ENCODE results near the gene CPLX3. TPM values are rescaled to one million over a fixed set of nuclear protein-coding genes. Genes with fewer than 3 reads are reported as not detected.

The CPLX3 gene
- total and polyA plus RNA-seq, 8 donors: 0.14 TPM; not detected in 7

DNA sequence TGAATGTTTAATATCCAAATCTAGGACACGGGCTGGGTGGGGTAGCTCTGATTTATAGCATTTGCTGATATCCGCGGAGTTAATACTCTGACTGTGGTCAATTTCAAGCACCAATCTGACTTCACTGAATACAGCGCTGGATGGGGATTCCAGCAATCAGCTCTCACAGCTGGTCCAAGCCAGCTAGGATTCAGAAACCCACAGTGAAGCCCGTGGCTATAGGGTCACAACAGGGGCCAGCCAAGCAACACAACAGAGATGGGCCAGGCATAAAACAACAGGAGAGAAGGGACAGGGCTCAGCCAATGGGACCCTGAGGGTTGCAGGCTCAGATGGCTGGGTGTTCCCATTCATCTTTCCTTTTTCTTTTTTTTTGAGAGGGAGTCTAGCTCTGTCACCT lies 19.1 kb upstream of the CPLX3 start:
- Histone ChIP-seq H3K27ac (no peak overlapping the region), H3K36me3 (peaks cover 0 to 25% of the 10 kb centered on the region in 2 donors), H3K27me3 (no peaks in the 10 kb centered on the region), H3K4me3 (no peak overlapping the region), H3K9me3 (no peaks in the 10 kb centered on the region), H3K4me1 (no peaks in the 10 kb centered on the region)
- ATAC-seq: no peak
- DNase-seq: peak in 1 of 4 donors; percentile 4
- TF ChIP-seq, protein P1, sequence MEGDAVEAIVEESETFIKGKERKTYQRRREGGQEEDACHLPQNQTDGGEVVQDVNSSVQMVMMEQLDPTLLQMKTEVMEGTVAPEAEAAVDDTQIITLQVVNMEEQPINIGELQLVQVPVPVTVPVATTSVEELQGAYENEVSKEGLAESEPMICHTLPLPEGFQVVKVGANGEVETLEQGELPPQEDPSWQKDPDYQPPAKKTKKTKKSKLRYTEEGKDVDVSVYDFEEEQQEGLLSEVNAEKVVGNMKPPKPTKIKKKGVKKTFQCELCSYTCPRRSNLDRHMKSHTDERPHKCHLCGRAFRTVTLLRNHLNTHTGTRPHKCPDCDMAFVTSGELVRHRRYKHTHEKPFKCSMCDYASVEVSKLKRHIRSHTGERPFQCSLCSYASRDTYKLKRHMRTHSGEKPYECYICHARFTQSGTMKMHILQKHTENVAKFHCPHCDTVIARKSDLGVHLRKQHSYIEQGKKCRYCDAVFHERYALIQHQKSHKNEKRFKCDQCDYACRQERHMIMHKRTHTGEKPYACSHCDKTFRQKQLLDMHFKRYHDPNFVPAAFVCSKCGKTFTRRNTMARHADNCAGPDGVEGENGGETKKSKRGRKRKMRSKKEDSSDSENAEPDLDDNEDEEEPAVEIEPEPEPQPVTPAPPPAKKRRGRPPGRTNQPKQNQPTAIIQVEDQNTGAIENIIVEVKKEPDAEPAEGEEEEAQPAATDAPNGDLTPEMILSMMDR (IDR thresholded peaks at IDR 0.05): no peak
- intact Hi-C loops (cut with DNase I): no loop called here

- Histone ChIP-seq H3K9me3 (no peaks in the 10 kb centered on the region), H3K36me3 (peaks cover 0 to 16% of the 10 kb centered on the region in 2 donors), H3K4me1 (no peaks in the 10 kb centered on the region), H3K27me3 (no peaks in the 10 kb centered on the region), H3K27ac (no peak overlapping the region), H3K4me3 (no peak overlapping the region)
- TF ChIP-seq, protein P1 (IDR thresholded peaks at IDR 0.05): no peak
- intact Hi-C loops (cut with DNase I): no loop called here
- ATAC-seq: peak; percentile 91
- peak in 2 of 4 donors; percentile 59 to 80 for DNase-seq
These were observed 18.2 kb upstream of the CPLX3 start for GRCh38 chr15:74808078-74808839.

DNA sequence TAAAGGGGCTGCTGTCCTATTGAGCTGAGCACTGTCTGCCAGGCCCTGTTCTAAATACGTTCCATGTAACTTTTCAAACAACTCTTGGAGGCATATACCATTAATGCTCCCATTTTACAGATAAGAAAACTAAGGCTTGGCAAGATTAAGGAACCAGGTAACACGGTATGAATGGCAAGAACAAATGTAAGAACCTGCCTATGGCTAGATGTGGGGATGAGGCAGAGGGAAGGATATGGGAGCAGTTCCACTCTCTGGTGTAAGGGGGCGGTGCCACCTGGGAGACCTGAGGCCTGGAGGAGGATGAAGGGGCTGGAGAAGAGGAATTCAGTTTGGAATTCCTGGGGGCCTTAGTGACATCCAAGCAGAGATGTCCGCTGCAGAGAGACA lies 17.6 kb upstream of the CPLX3 start:
- H3K27me3 ChIP-seq: no peaks in the 10 kb centered on the region
- H3K9me3 ChIP-seq: no peaks in the 10 kb centered on the region
- H3K4me3 ChIP-seq: no peak overlapping the region
- intact Hi-C loops (cut with DNase I): no loop called here
- H3K4me1 ChIP-seq: no peaks in the 10 kb centered on the region
- H3K36me3 ChIP-seq: peaks cover 0 to 10% of the 10 kb centered on the region in 2 donors
- H3K27ac ChIP-seq: no peak overlapping the region
- DNase-seq (peak in 1 of 4 donors; percentile 8), ATAC-seq (no peak)
- TF ChIP-seq, protein P1 (IDR thresholded peaks at IDR 0.05): no peak

DNA sequence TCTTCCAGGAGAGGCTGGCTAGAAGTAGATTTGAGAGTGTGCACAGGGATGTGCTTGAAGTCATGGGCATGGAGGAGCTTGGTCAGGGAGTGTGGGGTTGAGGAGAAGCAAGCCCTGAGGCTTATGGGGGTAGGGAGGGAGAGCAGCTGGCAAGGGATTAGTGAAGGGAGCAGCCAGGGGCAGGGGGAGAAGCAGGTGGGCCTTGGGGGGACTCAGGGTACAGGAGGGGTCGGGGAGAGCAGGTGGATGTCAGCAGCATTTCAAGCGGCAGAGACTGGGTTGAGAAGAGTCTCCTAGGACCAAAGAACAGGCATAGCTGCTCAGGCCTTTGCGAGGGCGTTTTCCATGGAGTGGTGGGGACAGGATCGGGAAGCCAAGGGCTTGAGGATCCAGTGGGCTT lies 17.2 kb upstream of the CPLX3 start:
- no peak overlapping the region for H3K27ac ChIP-seq
- TF ChIP-seq, protein P1 (IDR thresholded peaks at IDR 0.05): no peak
- no peak overlapping the region for H3K4me3 ChIP-seq
- DNase-seq (peak in 1 of 4 donors; percentile 13), ATAC-seq (no peak)
- intact Hi-C loops (cut with DNase I): no loop called here
- H3K36me3 ChIP-seq: peaks cover 0 to 6% of the 10 kb centered on the region in 2 donors
- H3K4me1 ChIP-seq: no peaks in the 10 kb centered on the region
- no peaks in the 10 kb centered on the region for H3K27me3 ChIP-seq
- H3K9me3 ChIP-seq: no peaks in the 10 kb centered on the region

GRCh38 chr15:74809956-74810355 lies 16.5 kb upstream of the CPLX3 start:
- H3K36me3 ChIP-seq: no peaks in the 10 kb centered on the region
- no peaks in the 10 kb centered on the region for H3K9me3 ChIP-seq
- H3K27ac ChIP-seq: no peak overlapping the region
- H3K27me3 ChIP-seq: no peaks in the 10 kb centered on the region
- DNase-seq: peak in 1 of 4 donors; percentile 7
- no peak overlapping the region for H3K4me3 ChIP-seq
- intact Hi-C loops (cut with DNase I): no loop called here
- H3K4me1 ChIP-seq: no peaks in the 10 kb centered on the region
- TF ChIP-seq, protein P1 (IDR thresholded peaks at IDR 0.05): no peak
- ATAC-seq: no peak
